Ovary (tissue), 9 donors: ENCODE data around the gene DHX8. TPM values are rescaled to one million over a fixed set of nuclear protein-coding genes. Genes with fewer than 3 reads are reported as not detected.

ENCODE experiments used
- DNase-seq, 5 donors: peaks; one replicate each; pipeline ENCODE4 v3.0.0-alpha.2; 2019 to 2020
- H3K27ac ChIP-seq, 2 donors: fragments of 200-600 bp; one replicate each; pipeline versions ENCODE4 v1.5.1 to v1.8.0; 2019 to 2022
- H3K27me3 ChIP-seq: fragments of 200-600 bp; one replicate; pipeline ENCODE4 v1.8.0; 2022
- H3K36me3 ChIP-seq: fragments of 200-600 bp; sonication (generic); one replicate; pipeline ENCODE4 v1.5.1; 2019
- H3K4me1 ChIP-seq: one replicate; pipeline ENCODE4 v1.8.1; 2013; ENCODE audit warnings: mild to moderate bottlenecking, moderate library complexity; ENCODE audit not compliant: insufficient read depth
- H3K4me3 ChIP-seq: fragments of 200-600 bp; sonication (generic); one replicate; pipeline ENCODE4 v1.5.1; 2017
- H3K9me3 ChIP-seq, 2 donors: fragments of 200-600 bp in 1 of 2; sonication (generic) in 1 of 2; one replicate each; pipeline versions ENCODE4 v1.5.1 to v1.8.1; 2013 to 2019; ENCODE audit warnings: mild to moderate bottlenecking in 1 of 2, moderate library complexity in 1 of 2
- EP300 ChIP-seq: sonication (generic); formaldehyde crosslinking; IDR thresholded peaks from one replicate; pipeline ENCODE4 v1.6.1; 2017; ENCODE audit warnings: antibody characterized with exemption
- POLR2A ChIP-seq: fragments of 450-650 bp; IDR thresholded peaks from one replicate; pipeline ENCODE4 v1.6.1; 2017; ENCODE audit warnings: antibody characterized with exemption, mild to moderate bottlenecking, moderate library complexity
- WGBS, 3 donors: extraction: QIAGEN DNeasy Blood & Tissue Kit in 1 of 3; methylation state at CpG; one replicate each; pipeline versions ENCODE4 v1.1.5 to v1.1.7; 2013 to 2017; 5-methylcytosine and 5-hydroxymethylcytosine counted together
- intact Hi-C, 4 donors: fragments of 100-400 bp; cut with DNase I; formaldehyde crosslinking; loops; one replicate each; pipeline versions ENCODE4 v1.11.0 to v1.15.1; 2022 to 2023
- microRNA counts: library from miRNA; unstranded; fragments of <30 nt; microRNA quantifications from one replicate; lab custom pipeline; 2016
- polyA plus RNA-seq, 2 donors: library from polyadenylated mRNA; stranded (reverse); fragments of 200-250 nt in 1 of 2; fragments of 350-450 nt in 1 of 2; fragmentation: Illumina TruSeq in 1 of 2; extraction: RNeasy Lipid Tissue Mini Kit (QIAGEN cat#74804) in 1 of 2; gene quantifications; one replicate each; pipeline ENCODE4 v1.2.3, GENCODE V29; 2013 to 2014
- small RNA-seq: library from RNA; depleted of rRNA; stranded (forward); fragments of <200 nt; gene quantifications from one replicate; pipeline ENCODE3, GENCODE V24; 2016
- total RNA-seq, 7 donors: library from RNA; depleted of rRNA in 2 of 7; stranded (reverse); fragments of >200 nt in 2 of 7; fragmentation: NEBNext Ultra II Directional in 3 of 7; extraction: Animal tissue kit (Norgen Biotek cat#: 25700) in 3 of 7; gene quantifications; one replicate each; pipeline versions ENCODE4 v1.1.0 to v1.2.4, GENCODE V29; 2016 to 2023
- TF ChIP-seq, protein P1 (sequence below), 3 donors: fragments of 450-650 bp in 2 of 3; fragments of 200-600 bp in 1 of 3; IDR thresholded peaks; one replicate each; pipeline versions ENCODE4 v1.5.1 to v1.8.0; 2016 to 2022; ENCODE audit warnings: antibody characterized with exemption in 3 of 3, mild to moderate bottlenecking in 1 of 3
- donor health status: DM: no; HTN: no; CAD: no; lungs with moderate emphysema.
- donor health status: DM: no; HTN: no; CAD: no.
- donor health status: Bipolar disorder and iron deficiency.
- donor health status: DM: yes; HTN: yes; CAD: no.
- donor health status: DM: no; HTN: no; CAD: no.
- donor health status: DM: yes; HTN: yes; CAD: no.

Gene DHX8
- total and polyA plus RNA-seq, 9 donors: 14.6 to 55.1 (median 37.1) TPM

DNA sequence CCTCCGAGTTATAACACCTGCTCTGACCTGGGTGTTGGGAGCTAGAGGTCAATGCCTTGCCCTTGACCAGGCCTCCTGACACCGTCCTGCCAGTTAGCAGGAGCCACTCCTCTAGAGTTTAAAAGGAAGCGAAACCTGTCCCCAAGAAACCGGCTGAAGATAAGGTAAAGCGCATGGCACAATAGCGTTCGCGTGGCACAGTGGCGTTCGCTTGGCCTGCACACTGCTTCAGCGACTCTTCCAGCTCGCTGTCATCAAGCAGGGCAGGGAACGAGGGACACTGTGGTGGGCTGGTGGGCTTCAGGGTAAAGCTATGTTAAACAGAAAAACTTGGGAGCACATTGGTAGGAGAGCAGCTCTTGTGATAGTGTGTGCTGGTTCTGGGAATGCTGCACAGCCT lies 90.6 kb downstream of the DHX8 start:
- Histone ChIP-seq H3K27ac (no peak overlapping the region), H3K27me3 (no peaks in the 10 kb centered on the region), H3K36me3 (no peaks in the 10 kb centered on the region), H3K4me1 (no peaks in the 10 kb centered on the region), H3K9me3 (no peaks in the 10 kb centered on the region), H3K4me3 (no peak overlapping the region)
- intact Hi-C loops: loop anchor here in 3 of 4 donors (10.0 kb wide), 2 partner anchors 180 to 190 kb away; partner anchors contain the start of gene SOST (in 2 of the 3)
- no peak for DNase-seq
- WGBS, 3 donors: 77 to 86% (median 80%) methylated on average over 13 of the region's 13 CpGs
- TF ChIP-seq, protein P1, sequence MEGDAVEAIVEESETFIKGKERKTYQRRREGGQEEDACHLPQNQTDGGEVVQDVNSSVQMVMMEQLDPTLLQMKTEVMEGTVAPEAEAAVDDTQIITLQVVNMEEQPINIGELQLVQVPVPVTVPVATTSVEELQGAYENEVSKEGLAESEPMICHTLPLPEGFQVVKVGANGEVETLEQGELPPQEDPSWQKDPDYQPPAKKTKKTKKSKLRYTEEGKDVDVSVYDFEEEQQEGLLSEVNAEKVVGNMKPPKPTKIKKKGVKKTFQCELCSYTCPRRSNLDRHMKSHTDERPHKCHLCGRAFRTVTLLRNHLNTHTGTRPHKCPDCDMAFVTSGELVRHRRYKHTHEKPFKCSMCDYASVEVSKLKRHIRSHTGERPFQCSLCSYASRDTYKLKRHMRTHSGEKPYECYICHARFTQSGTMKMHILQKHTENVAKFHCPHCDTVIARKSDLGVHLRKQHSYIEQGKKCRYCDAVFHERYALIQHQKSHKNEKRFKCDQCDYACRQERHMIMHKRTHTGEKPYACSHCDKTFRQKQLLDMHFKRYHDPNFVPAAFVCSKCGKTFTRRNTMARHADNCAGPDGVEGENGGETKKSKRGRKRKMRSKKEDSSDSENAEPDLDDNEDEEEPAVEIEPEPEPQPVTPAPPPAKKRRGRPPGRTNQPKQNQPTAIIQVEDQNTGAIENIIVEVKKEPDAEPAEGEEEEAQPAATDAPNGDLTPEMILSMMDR (IDR thresholded peaks at IDR 0.05): no peak
- no peak for TF ChIP-seq POLR2A
- TF ChIP-seq EP300: no peak

DNA sequence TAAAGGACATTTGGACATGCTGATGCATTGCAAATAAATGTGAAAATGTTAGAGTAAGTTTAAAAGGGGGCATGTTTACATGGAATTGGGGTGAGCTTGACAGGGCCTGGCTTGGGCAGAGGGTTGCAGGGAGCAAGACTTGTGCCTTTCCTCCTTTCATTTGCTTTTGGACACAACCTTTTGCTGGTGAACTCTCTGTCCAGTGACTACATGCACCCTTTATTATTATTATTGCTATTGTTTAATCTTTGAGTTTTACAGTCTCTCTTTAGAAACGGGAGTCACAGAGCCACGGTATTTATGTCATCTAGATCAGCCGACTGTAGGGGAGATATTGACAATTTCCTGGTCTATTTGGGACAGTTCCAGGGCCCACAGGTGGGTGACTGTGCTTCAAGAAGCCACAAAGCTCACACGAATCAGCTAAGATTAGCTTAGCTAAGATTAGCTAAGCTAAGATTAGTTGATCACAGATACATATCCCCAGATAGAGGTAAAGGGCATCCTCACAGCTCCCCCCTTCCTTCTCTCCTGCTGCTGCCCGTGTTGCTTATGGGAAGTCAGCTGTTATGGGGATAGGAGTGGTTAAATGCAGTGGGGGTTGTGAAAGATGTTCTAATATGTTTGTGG lies 91.2 kb downstream of the DHX8 start:
- TF ChIP-seq POLR2A (no peak), EP300 (no peak)
- TF ChIP-seq, protein P1 (IDR thresholded peaks at IDR 0.05): no peak
- no peak overlapping the region for H3K27ac ChIP-seq
- no peaks in the 10 kb centered on the region for H3K27me3 ChIP-seq
- no peak overlapping the region for H3K4me3 ChIP-seq
- no peaks in the 10 kb centered on the region for H3K36me3 ChIP-seq
- WGBS, 3 donors: 31 to 55% (median 46%) methylated on average over 5 of the region's 5 CpGs
- no peaks in the 10 kb centered on the region for H3K4me1 ChIP-seq
- no peak for DNase-seq
- no peaks in the 10 kb centered on the region for H3K9me3 ChIP-seq
- intact Hi-C loops: loop anchor here in 3 of 4 donors (1.0 to 10.0 kb wide), 3 partner anchors 101 to 190 kb away; partner anchors contain the start of gene SOST (in 2 of the 3)

MicroRNAs encoded within 50 kb of the gene (microRNA counts, 767-probe panel; counts per million panel counts)
- 530 counts per million, percentile 78 among the panel's probes with 10 or more counts for microRNA hsa-miR-2117 (lab: Ali Mortazavi, UCI)

Small RNA genes within 50 kb of the gene (small RNA-seq; reads per million reads assigned to genes)
- not detected for gene RNU6-406P
- not detected for gene RNU6-971P

Other genes with a start within 250 kb of the DHX8 start
- gene RNU2-1, start 250.0 kb upstream of the DHX8 start, total RNA-seq: over 10,000 TPM in 1 of 7 donors, 1,000 to 10,000 TPM in 4, not detected in 2; 2,710 to 10,212 (median 7,317) TPM
- gene RNU2-1, start 250.0 kb upstream of the DHX8 start, polyA plus RNA-seq: not detected
- 10 to 100 TPM in 6 of 7 donors, 1 to 10 TPM in 1; 6.2 to 34.1 (median 18.9) TPM for gene ARL4D, start 85.0 kb upstream of the DHX8 start, total RNA-seq
- 10 to 100 TPM; 17.5 to 19.0 TPM for gene ARL4D, start 85.0 kb upstream of the DHX8 start, polyA plus RNA-seq
- 1 to 10 TPM in 3 of 7 donors, under 1 TPM in 3, not detected in 1; 0.25 to 5.3 (median 1.1) TPM for gene ETV4, start 62.4 kb downstream of the DHX8 start, total RNA-seq
- under 1 TPM; 0.33 to 0.39 TPM for gene ETV4, start 62.4 kb downstream of the DHX8 start, polyA plus RNA-seq
- gene MEOX1, start 177.9 kb downstream of the DHX8 start, total RNA-seq: 1 to 10 TPM in 4 of 7 donors, under 1 TPM in 2, not detected in 1; 0.22 to 3.8 (median 1.2) TPM
- 1 to 10 TPM in 1 of 2 donors, under 1 TPM in 1; 0.35 to 7.7 TPM for gene MEOX1, start 177.9 kb downstream of the DHX8 start, polyA plus RNA-seq